Activated T-helper 1 cell treated with anti-CD3 and anti-CD28 coated beads, Interleukin-12 subunit alpha, Interleukin-12 subunit beta, Interleukin-2, Interleukin-4 antibody, amounts not matched to agents 30 ng/mL and 10 ng/mL and 1 ng/mL, durations not matched to agents 14 hours and 24 hours and 36 hours (primary cell): Measurements from ENCODE around the gene ACTR1B. TPM values are rescaled to one million over a fixed set of nuclear protein-coding genes. Genes with fewer than 3 reads are reported as not detected.
"Not testable (repeated sequence)": the region's sequence is repeated elsewhere in the genome, so short reads cannot be mapped to it uniquely, and the experiment has no call there.

Source experiments
- DNase-seq: peaks from one replicate; pipeline ENCODE4 v3.0.0; 2021; ENCODE audit warnings: low spot score
- H3K27ac Mint-ChIP-seq: one replicate; pipeline ENCODE4 v1.8.0; 2021; ENCODE audit warnings: mild to moderate bottlenecking, mixed read lengths
- H3K27me3 Mint-ChIP-seq: one replicate; pipeline ENCODE4 v1.8.0; 2022; ENCODE audit warnings: mild to moderate bottlenecking, moderate library complexity, mixed read lengths; ENCODE audit not compliant: insufficient read depth
- H3K36me3 Mint-ChIP-seq: one replicate; pipeline ENCODE4 v1.8.0; 2021; ENCODE audit warnings: low read depth, mixed read lengths
- H3K4me1 Mint-ChIP-seq: one replicate; pipeline ENCODE4 v1.8.0; 2021; ENCODE audit warnings: low read depth, mixed read lengths
- H3K4me3 Mint-ChIP-seq: one replicate; pipeline ENCODE4 v1.8.0; 2021; ENCODE audit warnings: mild to moderate bottlenecking, moderate library complexity, mixed read lengths
- H3K9me3 Mint-ChIP-seq: one replicate; pipeline ENCODE4 v1.8.0; 2021; ENCODE audit warnings: mixed read lengths
- intact Hi-C: fragments of 100-400 bp; cut with micrococcal nuclease; formaldehyde crosslinking; loops from one replicate; pipeline ENCODE4 v1.15.1; 2024
- total RNA-seq: library from RNA; stranded (reverse); gene quantifications from 2 replicates; pipeline ENCODE4 v1.2.3, GENCODE V29; 2022

Gene ACTR1B
- total RNA-seq, 1 donor from 2014 or later: 101 TPM

- no peak overlapping the region for H3K27ac Mint-ChIP-seq
- no peaks in the 10 kb centered on the region for H3K9me3 Mint-ChIP-seq
- no peak for DNase-seq
- H3K4me3 Mint-ChIP-seq: no peak overlapping the region
- peaks cover 34% of the 10 kb centered on the region for H3K4me1 Mint-ChIP-seq
- H3K27me3 Mint-ChIP-seq: no peaks in the 10 kb centered on the region
- intact Hi-C loops: no loop called here
- H3K36me3 Mint-ChIP-seq: peaks cover 12% of the 10 kb centered on the region
Observed at GRCh38 chr2:97676620-97677019, 12.8 kb upstream of the ACTR1B start.

GRCh38 chr2:97675430-97676113 is 11.7 kb upstream of the ACTR1B start:
- no peaks in the 10 kb centered on the region for H3K27me3 Mint-ChIP-seq
- no peak for DNase-seq
- no peaks in the 10 kb centered on the region for H3K9me3 Mint-ChIP-seq
- H3K27ac Mint-ChIP-seq: no peak overlapping the region
- peaks cover 12% of the 10 kb centered on the region for H3K36me3 Mint-ChIP-seq
- intact Hi-C loops: no loop called here
- H3K4me3 Mint-ChIP-seq: no peak overlapping the region
- H3K4me1 Mint-ChIP-seq: peaks cover 34% of the 10 kb centered on the region

- intact Hi-C loops: loop anchor here (1.0 kb wide), 1 partner anchor 10 kb away; the partner anchor contains the start of gene ACTR1B
- H3K4me1 Mint-ChIP-seq: peaks cover 34% of the 10 kb centered on the region
Observed at GRCh38 chr2:97673915-97674283, 10.1 kb upstream of the ACTR1B start.

GRCh38 chr2:97673182-97673914 is 9.5 kb upstream of the ACTR1B start:
- intact Hi-C loops: loop anchor here (1.0 kb wide), 1 partner anchor 9 kb away; the partner anchor contains the start of gene ACTR1B
- Mint-ChIP-seq H3K9me3 (no peaks in the 10 kb centered on the region), H3K27ac (peak overlapping the region; percentile 95), H3K27me3 (no peaks in the 10 kb centered on the region), H3K36me3 (peaks cover 11% of the 10 kb centered on the region), H3K4me1 (peaks cover 34% of the 10 kb centered on the region), H3K4me3 (peak overlapping the region; percentile 66)
- no peak for DNase-seq

More at GRCh38 chr2:97673915-97674283, 10.1 kb upstream of the ACTR1B start:
- Mint-ChIP-seq H3K9me3 (no peaks in the 10 kb centered on the region), H3K4me3 (peak overlapping the region; percentile 66), H3K27me3 (no peaks in the 10 kb centered on the region), H3K36me3 (peaks cover 12% of the 10 kb centered on the region), H3K27ac (peak overlapping the region; percentile 95)
- no peak for DNase-seq

- DNase-seq, H3K27me3 Mint-ChIP-seq, H3K9me3 Mint-ChIP-seq: not testable (repeated sequence)
- Mint-ChIP-seq H3K27ac (peak overlapping the region; percentile 95), H3K4me3 (peak overlapping the region; percentile 66), H3K4me1 (peaks cover 37% of the 10 kb centered on the region), H3K36me3 (peaks cover 15% of the 10 kb centered on the region)
- intact Hi-C loops: loop anchor here (1.0 kb wide), 1 partner anchor 8 kb away; the partner anchor contains the start of gene ACTR1B
Observed at GRCh38 chr2:97672606-97673140, 8.8 kb upstream of the ACTR1B start.

- Mint-ChIP-seq H3K9me3 (no peaks in the 10 kb centered on the region), H3K36me3 (peaks cover 14% of the 10 kb centered on the region), H3K4me3 (no peak overlapping the region), H3K4me1 (peaks cover 37% of the 10 kb centered on the region), H3K27ac (no peak overlapping the region), H3K27me3 (no peaks in the 10 kb centered on the region)
- no peak for DNase-seq
- intact Hi-C loops: no loop called here
Observed at GRCh38 chr2:97671526-97671925, 7.7 kb upstream of the ACTR1B start.

- no peak overlapping the region for H3K27ac Mint-ChIP-seq
- H3K36me3 Mint-ChIP-seq: peaks cover 14% of the 10 kb centered on the region
- H3K27me3 Mint-ChIP-seq: no peaks in the 10 kb centered on the region
- intact Hi-C loops: no loop called here
- H3K9me3 Mint-ChIP-seq: no peaks in the 10 kb centered on the region
- DNase-seq: no peak
- H3K4me3 Mint-ChIP-seq: no peak overlapping the region
- peaks cover 36% of the 10 kb centered on the region for H3K4me1 Mint-ChIP-seq
Observed at GRCh38 chr2:97670471-97670870, 6.6 kb upstream of the ACTR1B start.

- no peak within 1 kb of the TSS for H3K4me3 Mint-ChIP-seq
- intact Hi-C loops: loop anchor here (10.0 kb wide), 1 partner anchor 1525 kb away; the partner anchor contains the start of gene DUSP2
- DNase-seq: no peak
- no peaks in the 10 kb centered on the region for H3K27me3 Mint-ChIP-seq
- H3K4me1 Mint-ChIP-seq: peaks cover 38% of the 10 kb centered on the region
- no peak within 1 kb of the TSS for H3K27ac Mint-ChIP-seq
- peaks cover 14% of the 10 kb centered on the region for H3K36me3 Mint-ChIP-seq
- no peaks in the 10 kb centered on the region for H3K9me3 Mint-ChIP-seq
Observed at GRCh38 chr2:97669448-97669847, 5.6 kb upstream of the ACTR1B start, which contains the start of gene C2orf92. TSS of gene C2orf92 (plus strand) at chr2:97669713. CDS start at chr2:97669789, 76 bp downstream.

GRCh38 chr2:97664636-97664970 is 759 bp upstream of the ACTR1B start:
- intact Hi-C loops: loop anchor here (1.0 to 10.0 kb wide), 8 partner anchors 9 to 1520 kb away; partner anchors contain the start of genes C2orf15 and DUSP2
- DNase-seq: no peak
- H3K9me3 Mint-ChIP-seq: no peaks in the 10 kb centered on the region
- peaks cover 39% of the 10 kb centered on the region for H3K4me1 Mint-ChIP-seq
- peak overlapping the region; percentile 89 for H3K4me3 Mint-ChIP-seq
- no peaks in the 10 kb centered on the region for H3K27me3 Mint-ChIP-seq
- peaks cover 19% of the 10 kb centered on the region for H3K36me3 Mint-ChIP-seq
- H3K27ac Mint-ChIP-seq: peak overlapping the region; percentile 97

- Mint-ChIP-seq H3K9me3 (no peaks in the 10 kb centered on the region), H3K27ac (peak overlapping the region; percentile 96), H3K27me3 (no peaks in the 10 kb centered on the region), H3K36me3 (peaks cover 22% of the 10 kb centered on the region), H3K4me1 (peaks cover 39% of the 10 kb centered on the region), H3K4me3 (peak overlapping the region; percentile 94)
- intact Hi-C loops: loop anchor here (2.0 to 10.0 kb wide), 4 partner anchors 775 to 1673 kb away; partner anchors contain the start of genes C2orf15, DUSP2, EIF5B and TXNDC9
- DNase-seq: no peak
Observed at GRCh38 chr2:97663626-97663961, 250 bp downstream of the ACTR1B start.

GRCh38 chr2:97662895-97663625 is 784 bp downstream of the ACTR1B start:
- DNase-seq: peak; percentile 73
- intact Hi-C loops: loop anchor here (1.0 to 10.0 kb wide), 6 partner anchors 50 to 1674 kb away; partner anchors contain the start of genes C2orf15, DUSP2, EIF5B and TXNDC9
- Mint-ChIP-seq H3K27ac (peak overlapping the region; percentile 96), H3K27me3 (no peaks in the 10 kb centered on the region), H3K4me1 (peaks cover 39% of the 10 kb centered on the region), H3K36me3 (peaks cover 24% of the 10 kb centered on the region), H3K9me3 (no peaks in the 10 kb centered on the region), H3K4me3 (peak overlapping the region; percentile 94)

- no peak for DNase-seq
- H3K27me3 Mint-ChIP-seq: no peaks in the 10 kb centered on the region
- intact Hi-C loops: loop anchor here (1.0 to 10.0 kb wide), 6 partner anchors 51 to 1674 kb away; partner anchors contain the start of genes C2orf15, DUSP2, EIF5B and TXNDC9
- H3K9me3 Mint-ChIP-seq: no peaks in the 10 kb centered on the region
- H3K36me3 Mint-ChIP-seq: peaks cover 22% of the 10 kb centered on the region
- peak overlapping the region; percentile 96 for H3K27ac Mint-ChIP-seq
- H3K4me3 Mint-ChIP-seq: peak overlapping the region; percentile 94
- H3K4me1 Mint-ChIP-seq: peaks cover 34% of the 10 kb centered on the region
Observed at GRCh38 chr2:97662386-97662894, 1.4 kb downstream of the ACTR1B start.
